K562 (cell line): Measurements from ENCODE around the gene PRUNE1. TPM values are rescaled to one million over a fixed set of nuclear protein-coding genes. Genes with fewer than 3 reads are reported as not detected.

ENCODE experiments used
- ARHGAP35 ChIP-seq: fragments of 450-650 bp; IDR thresholded peaks from 2 replicates; pipeline ENCODE4 v1.6.1; 2018; ENCODE audit not compliant: partially characterized antibody
- BACH1 ChIP-seq: fragments of 200-800 bp; sonication (Bioruptor generic); IDR thresholded peaks from 2 replicates; pipeline ENCODE4 v1.6.1; 2016; ENCODE audit warnings: missing genetic modification characterization, missing compliant biosample characterization
- BRD9 ChIP-seq: fragments of 450-650 bp; IDR thresholded peaks from 2 replicates; pipeline ENCODE4 v1.6.1; 2018; ENCODE audit warnings: low read depth; ENCODE audit not compliant: partially characterized antibody
- CC2D1A ChIP-seq: fragments of 450-650 bp; IDR thresholded peaks from 2 replicates; pipeline ENCODE4 v1.6.1; 2017; ENCODE audit warnings: mild to moderate bottlenecking
- DACH1 ChIP-seq: fragments of 450-650 bp; IDR thresholded peaks from 2 replicates; pipeline ENCODE4 v1.6.1; 2018; ENCODE audit not compliant: partially characterized antibody
- EP300 ChIP-seq: IDR thresholded peaks from 2 replicates; pipeline ENCODE4 v1.6.1; 2012; ENCODE audit warnings: low read length, improper control_type of control experiment
- FOXK2 ChIP-seq, 2 experiments: fragments of 450-650 bp; IDR thresholded peaks in 1 of 2; conservative IDR thresholded peaks in 1 of 2; 2 replicates each; pipeline ENCODE4 v1.6.1; 2016; ENCODE audit warnings: low read depth in 2 of 2, mild to moderate bottlenecking in 1 of 2
- HMG20A ChIP-seq: fragments of 450-650 bp; formaldehyde crosslinking; conservative IDR thresholded peaks from 2 replicates; pipeline ENCODE4 v1.4.0; 2020; ENCODE audit warnings: mild to moderate bottlenecking, mixed read lengths
- HNRNPUL1 ChIP-seq: fragments of 200-400 bp; formaldehyde crosslinking; IDR thresholded peaks from 2 replicates; pipeline ENCODE4 v1.6.1; 2017; ENCODE audit warnings: low read length
- KAT7 ChIP-seq: sonication (generic); formaldehyde crosslinking; IDR thresholded peaks from 2 replicates; pipeline ENCODE4 v1.8.0; 2022; ENCODE audit warnings: missing genetic modification reagents, mild to moderate bottlenecking, borderline replicate concordance
- LARP7 ChIP-seq: fragments of 450-650 bp; IDR thresholded peaks from 2 replicates; pipeline ENCODE4 v1.6.1; 2016
- MCM3 ChIP-seq: fragments of 450-650 bp; IDR thresholded peaks from 2 replicates; pipeline ENCODE4 v1.6.1; 2016
- MLLT1 ChIP-seq, 2 experiments: fragments of 450-650 bp; IDR thresholded peaks; 2 replicates each; pipeline ENCODE4 v1.6.1; 2016
- NELFE ChIP-seq: IDR thresholded peaks from 2 replicates; pipeline ENCODE4 v1.6.1; 2011; ENCODE audit warnings: mild to moderate bottlenecking; ENCODE audit not compliant: insufficient read depth, insufficient read length
- NFXL1 ChIP-seq: fragments of 450-650 bp; formaldehyde crosslinking; IDR thresholded peaks from 2 replicates; pipeline ENCODE4 v1.4.0; 2021; ENCODE audit warnings: mild to moderate bottlenecking
- PHF21A ChIP-seq: fragments of 450-650 bp; IDR thresholded peaks from 2 replicates; pipeline ENCODE4 v1.6.1; 2017; ENCODE audit warnings: low read depth, borderline replicate concordance
- RBFOX2 ChIP-seq: fragments of 200-400 bp; formaldehyde crosslinking; IDR thresholded peaks from 2 replicates; pipeline ENCODE4 v1.6.1; 2017; ENCODE audit warnings: low read depth, mild to moderate bottlenecking, low read length, moderate library complexity
- RBM22 ChIP-seq: fragments of 200-400 bp; formaldehyde crosslinking; IDR thresholded peaks from 2 replicates; pipeline ENCODE4 v1.6.1; 2018; ENCODE audit warnings: low read length, low read depth; ENCODE audit not compliant: poor library complexity, severe bottlenecking
- RCOR1 ChIP-seq, 2 experiments: IDR thresholded peaks; 2 replicates each; pipeline ENCODE4 v1.6.1; 2012; ENCODE audit warnings: low read depth in 2 of 2, low read length in 2 of 2, borderline replicate concordance in 1 of 2, improper control_type of control experiment in 1 of 2
- SETDB1 ChIP-seq: IDR thresholded peaks from one replicate; pipeline ENCODE4 v1.6.1; 2012; ENCODE audit warnings: low read length, control low read depth, inconsistent platforms
- SMARCA5 ChIP-seq: fragments of 450-650 bp; IDR thresholded peaks from 2 replicates; pipeline ENCODE4 v1.6.1; 2016
- TCF7L2 ChIP-seq: fragments of 150-350 bp; IDR thresholded peaks from 2 replicates; pipeline ENCODE4 v1.6.1; 2016; ENCODE audit warnings: low read depth, mild to moderate bottlenecking, low read length, moderate library complexity
- TRIM25 ChIP-seq: fragments of 450-650 bp; IDR thresholded peaks from 2 replicates; pipeline ENCODE4 v1.7.0; 2016; ENCODE audit warnings: borderline replicate concordance
- TRIM28 ChIP-seq: fragments of 450-650 bp; IDR thresholded peaks from 2 replicates; pipeline ENCODE4 v1.6.1; 2017
- ZBTB1 ChIP-seq: sonication (generic); formaldehyde crosslinking; IDR thresholded peaks from 2 replicates; pipeline ENCODE4 v1.8.1; 2023; ENCODE audit warnings: missing genetic modification reagents, low read depth, mild to moderate bottlenecking, borderline replicate concordance
- ZC3H11A ChIP-seq: IDR thresholded peaks from 2 replicates; pipeline ENCODE4 v1.6.1; 2012; ENCODE audit warnings: low read depth, low read length, improper control_type of control experiment
- ZNF263 ChIP-seq: sonication (generic); formaldehyde crosslinking; IDR thresholded peaks from 2 replicates; pipeline ENCODE4 v1.8.0; 2022; ENCODE audit warnings: mild to moderate bottlenecking, missing genetic modification reagents, borderline replicate concordance
- ZNF583 ChIP-seq: fragments of 250-450 bp; sonication (Bioruptor Pico); IDR thresholded peaks from 2 replicates; pipeline ENCODE4 v1.4.0; 2020
- ZNF766 ChIP-seq: fragments of 200-800 bp; sonication (Bioruptor generic); conservative IDR thresholded peaks from 2 replicates; pipeline ENCODE4 v1.6.1; 2016; ENCODE audit warnings: missing genetic modification characterization, missing compliant biosample characterization
- polyA plus RNA-seq, 8 experiments: library from polyadenylated mRNA; depleted of rRNA in 4 of 8; stranded (reverse) in 5 of 8; unstranded in 3 of 8; fragments of >200 nt; fragmentation: Nextera tagmentation in 2 of 8; fragmentation: Illumina TruSeq in 1 of 8; extraction: Ambion mirVana in 2 of 8; extraction: Trizol in 1 of 8; gene quantifications; 2 replicates each; pipeline versions ENCODE4 v1.2.1 to v1.2.3, GENCODE V29; 2011 to 2014; ENCODE audit warnings: inconsistent platforms in 1 of 8, missing spikeins in 1 of 8
- total RNA-seq, 7 experiments: library from RNA; depleted of rRNA in 6 of 7; stranded (reverse); fragments of >200 nt in 6 of 7; fragmentation: Illumina TruSeq in 2 of 7; extraction: Trizol in 2 of 7; gene quantifications; 2 replicates each; pipeline versions ENCODE4 v1.2.1 to v1.2.3, GENCODE V29; 2011 to 2021; ENCODE audit warnings: low replicate concordance in 1 of 7

Gene PRUNE1
- total and polyA plus RNA-seq, 9 of the 15 experiments (the other 6 are each of a cell fraction or from before 2014, with no cell fraction given), result 16.7 to 48.3 (median 26.2) TPM

GRCh38 chr1:150976401-150976821 lies 31.8 kb upstream of the PRUNE1 start (continued):
- TF ChIP-seq DACH1 (peak; percentile 17), HNRNPUL1 (no peak), KAT7 (CRISPR knock-in tag) (no peak), SMARCA5 (no peak), PHF21A (no peak), ZNF263 (CRISPR knock-in tag) (0 out of 2 replicates have a peak, but pooled peaks have one; percentile 13), MCM3 (no peak), ZNF766 (no peak), ARHGAP35 (peak; percentile 40), BRD9 (no peak), ZC3H11A (no peak), TCF7L2 (no peak), RBFOX2 (peak; percentile 47), RCOR1 (IDR thresholded peaks at IDR 0.05; ENCODE audit: borderline replicate concordance in 1 of 2, low read depth in 2 of 2, low read length in 2 of 2) (no peak), BACH1 (tag) (no peak), SETDB1 (no peak), NFXL1 (no peak), FOXK2 (conservative IDR thresholded peaks at IDR 0.05 in 1 of 2, IDR thresholded peaks at IDR 0.05 in 1 of 2; ENCODE audit: low read depth in 2 of 2) (peak in 1 of 2 experiments; percentile 31; a peak in 1 of 4 replicates), TRIM28 (peak; percentile 62; the same call in 1 of the 2 replicates), ZBTB1 (no peak), EP300 (no peak), TRIM25 (no peak), NELFE (no peak), RBM22 (no peak), LARP7 (0 out of 2 replicates have a peak, but pooled peaks have one; percentile 36), ZNF583 (CRISPR knock-in tag) (no peak), CC2D1A (no peak), HMG20A (CRISPR knock-in tag) (no peak), MLLT1 (IDR thresholded peaks at IDR 0.05) (no peak; a peak in 1 of 4 replicates)
